Glomerular visceral epithelial cell (primary cell): ENCODE measurements around the gene YIPF2.
"Not testable (repeated sequence)": the region's sequence is repeated elsewhere in the genome, so short reads cannot be mapped to it uniquely, and the experiment has no call there.

ENCODE experiments used
- DNase-seq: peaks from one replicate; pipeline ENCODE4 v3.0.0-alpha.2; 2016; ENCODE audit errors: extremely low spot score

YIPF2 gene

DNA sequence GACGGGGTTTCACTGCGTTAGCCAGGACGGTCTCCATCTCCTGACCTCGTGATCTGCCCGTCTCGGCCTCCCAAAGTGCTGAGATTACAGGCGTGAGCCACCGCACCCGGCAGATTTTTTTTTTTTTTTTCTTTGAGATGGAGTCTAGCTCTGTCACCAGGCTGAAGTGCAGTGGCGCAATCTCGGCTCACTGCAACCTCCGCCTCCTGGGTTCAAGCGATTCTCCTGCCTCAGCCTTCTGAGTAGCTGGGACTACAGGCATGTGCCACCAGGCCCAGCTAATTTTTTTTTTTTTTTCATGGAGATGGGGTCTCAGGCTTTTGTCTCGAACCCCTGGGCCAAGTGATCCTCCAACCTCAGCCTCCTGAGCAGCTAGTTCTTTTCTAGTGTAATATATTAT lies 13.2 kb upstream of the YIPF2 start:
- not testable (repeated sequence) for DNase-seq

DNA sequence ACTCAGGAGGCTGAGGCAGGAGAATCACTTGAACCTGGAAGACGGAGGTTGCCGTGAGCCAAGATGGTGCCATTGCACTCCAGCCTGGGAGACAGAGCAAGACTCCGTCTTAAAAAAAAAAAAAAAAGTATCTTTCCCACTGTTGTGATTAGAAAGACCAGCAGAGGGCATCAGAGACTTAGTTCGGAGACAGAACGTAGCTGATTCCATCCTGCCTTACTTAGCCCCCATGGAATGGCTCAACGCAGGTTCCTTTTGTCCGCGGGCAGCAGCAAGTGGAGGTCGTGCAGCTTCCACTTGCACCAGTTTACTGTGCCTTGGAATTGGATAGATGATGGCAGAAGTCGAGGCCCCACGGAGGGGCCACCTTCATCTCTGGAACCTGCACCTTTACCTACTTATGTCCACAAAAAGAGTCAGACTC lies 8.2 kb upstream of the YIPF2 start:
- DNase-seq = peak; percentile 82

GRCh38 chr19:10935371-10936059 lies 7.1 kb upstream of the YIPF2 start:
- no peak for DNase-seq

DNA sequence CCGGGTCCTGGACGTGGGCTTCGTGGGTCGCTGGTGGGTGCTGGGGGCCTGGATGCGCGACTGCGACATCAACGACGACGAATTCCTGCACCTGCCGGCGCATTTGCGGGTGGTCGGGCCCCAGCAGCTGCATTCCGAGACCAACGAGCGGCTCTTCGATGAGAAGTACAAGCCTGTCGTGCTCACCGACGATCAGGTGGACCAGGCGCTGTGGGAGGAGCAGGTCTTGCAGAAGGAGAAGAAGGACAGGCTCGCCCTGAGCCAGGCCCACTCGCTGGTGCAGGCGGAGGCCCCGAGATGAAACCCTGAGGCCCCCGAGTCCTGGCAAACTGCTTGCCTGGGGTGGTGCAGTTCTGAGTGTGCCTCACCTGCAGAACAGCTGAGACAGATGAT lies 959 bp upstream of the YIPF2 start:
- DNase-seq = no peak

- no peak for DNase-seq
These were observed 493 bp downstream of the YIPF2 start for GRCh38 chr19:10927730-10928562.

DNA sequence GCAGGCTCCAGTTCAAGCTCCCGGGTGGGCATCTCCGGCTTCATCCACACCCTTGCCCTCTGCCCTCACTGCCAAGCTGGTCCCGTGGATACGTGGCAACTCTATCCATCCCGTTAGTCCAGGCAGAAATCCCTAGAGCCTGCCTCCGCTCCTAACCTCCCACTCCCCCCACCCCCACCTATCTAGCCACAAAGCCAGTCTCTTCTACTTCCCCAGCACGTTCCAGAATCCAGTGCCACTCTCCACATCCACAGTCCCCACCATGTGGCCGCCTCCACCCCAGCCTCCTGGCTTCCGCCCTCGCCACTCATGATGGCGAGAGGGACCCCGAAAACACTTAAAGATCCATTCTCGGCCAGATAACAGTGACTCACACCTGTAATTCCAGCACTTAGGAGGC lies 3.8 kb downstream of the YIPF2 start:
- DNase-seq = no peak

- DNase-seq = no peak
These were observed 5.0 kb downstream of the YIPF2 start for GRCh38 chr19:10923260-10924112.

- DNase-seq = no peak
These were observed 5.8 kb downstream of the YIPF2 start for GRCh38 chr19:10922638-10923014.

GRCh38 chr19:10921910-10922637 lies 6.4 kb downstream of the YIPF2 start:
- no peak for DNase-seq

GRCh38 chr19:10921199-10921909 lies 7.1 kb downstream of the YIPF2 start:
- DNase-seq = no peak

- DNase-seq = no peak
These were observed 7.7 kb downstream of the YIPF2 start for GRCh38 chr19:10920781-10921180.

GRCh38 chr19:10920288-10920655 lies 8.2 kb downstream of the YIPF2 start:
- DNase-seq = no peak

DNA sequence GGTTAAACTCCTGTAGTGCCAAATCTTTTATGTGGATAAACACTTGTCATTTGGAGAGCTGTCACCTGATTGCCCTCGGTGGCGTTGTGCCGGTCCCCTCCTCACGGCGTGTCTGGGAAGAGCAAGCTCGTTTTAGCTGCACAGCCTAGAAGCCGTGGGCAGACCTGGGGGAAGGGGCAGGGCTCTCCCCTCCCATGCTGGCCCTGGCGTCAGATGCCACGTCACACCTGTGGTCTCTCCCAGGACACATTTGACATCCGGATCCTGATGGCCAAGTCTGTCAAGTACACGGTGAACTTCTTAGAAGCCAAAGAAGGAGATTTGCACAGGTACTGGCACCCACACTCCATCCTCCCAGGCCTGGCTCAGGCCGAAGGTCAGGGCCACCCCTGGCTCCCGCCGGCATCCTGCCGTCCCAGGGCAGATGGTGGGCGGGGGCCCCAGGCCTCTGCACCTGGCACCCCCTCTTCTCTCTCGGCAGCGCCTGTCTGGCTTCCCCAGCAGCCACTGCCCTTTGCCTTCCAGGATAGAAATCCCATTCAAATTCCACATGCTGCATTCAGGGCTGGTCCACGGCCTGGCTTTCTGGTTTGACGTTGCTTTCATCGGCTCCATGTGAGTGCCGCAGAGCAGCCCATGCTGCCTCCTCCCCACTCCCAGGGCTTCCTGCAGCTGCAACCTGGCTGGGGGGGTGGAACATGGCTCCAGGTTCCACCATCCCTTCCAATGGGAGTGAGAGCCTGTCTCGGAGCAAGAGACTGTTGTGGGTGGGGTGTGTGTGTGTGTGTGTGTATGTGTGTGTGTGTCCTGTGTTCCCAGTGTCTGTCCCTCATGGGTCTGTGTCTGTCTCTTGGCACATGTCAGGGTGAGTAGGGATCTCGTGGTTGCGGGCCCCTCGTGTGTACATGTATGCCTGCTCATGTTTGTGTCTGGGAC lies 8.8 kb downstream of the YIPF2 start:
- no peak for DNase-seq

DNA sequence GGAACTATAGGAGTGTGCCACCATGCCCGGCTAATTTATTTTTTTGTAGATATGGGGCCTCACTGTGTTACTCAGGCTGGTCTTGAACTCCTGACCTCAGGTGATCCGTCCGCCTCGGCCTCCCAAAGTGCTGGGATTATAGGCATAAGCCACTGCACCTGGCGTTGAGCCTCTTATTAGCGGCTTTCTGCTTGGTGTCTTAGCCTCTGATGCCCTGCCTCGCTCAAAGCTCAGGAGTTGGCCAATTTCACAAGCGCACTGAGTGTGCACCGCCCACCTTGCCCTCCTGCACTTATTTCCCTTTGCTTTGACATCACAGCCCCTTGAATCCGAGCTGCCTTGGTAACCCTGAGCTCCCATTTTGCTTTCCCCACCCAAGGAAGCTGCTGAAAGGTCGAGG lies 10.1 kb downstream of the YIPF2 start:
- DNase-seq = no peak

- DNase-seq = no peak
These were observed 11.8 kb downstream of the YIPF2 start for GRCh38 chr19:10916602-10917001.

- peak; percentile 80 for DNase-seq
These were observed 13.0 kb downstream of the YIPF2 start for GRCh38 chr19:10915130-10916091.

- no peak for DNase-seq
These were observed 14.6 kb downstream of the YIPF2 start for GRCh38 chr19:10913716-10914340.

DNA sequence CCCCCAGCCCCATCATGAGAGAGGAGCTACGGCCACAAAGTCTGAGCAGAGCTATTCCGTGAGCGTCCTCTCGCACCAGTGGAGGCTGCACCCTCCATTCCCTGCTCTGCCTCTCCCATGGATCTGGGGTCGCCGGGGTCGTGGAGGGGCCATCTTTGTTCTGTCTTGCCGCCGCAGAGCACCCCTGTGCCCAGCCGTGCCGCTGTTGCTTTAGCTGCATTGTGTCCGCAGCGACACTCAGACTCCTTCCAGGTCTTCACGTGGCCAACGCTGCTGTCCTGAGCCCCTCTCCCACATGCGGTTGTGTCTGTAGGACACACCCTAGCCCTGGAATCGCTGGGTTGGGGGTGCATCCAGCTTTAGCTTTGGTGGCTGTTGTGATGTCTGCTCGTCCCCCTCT lies 15.8 kb downstream of the YIPF2 start:
- no peak for DNase-seq
